ENCODE measurements around the gene NOTCH1.

DNA sequence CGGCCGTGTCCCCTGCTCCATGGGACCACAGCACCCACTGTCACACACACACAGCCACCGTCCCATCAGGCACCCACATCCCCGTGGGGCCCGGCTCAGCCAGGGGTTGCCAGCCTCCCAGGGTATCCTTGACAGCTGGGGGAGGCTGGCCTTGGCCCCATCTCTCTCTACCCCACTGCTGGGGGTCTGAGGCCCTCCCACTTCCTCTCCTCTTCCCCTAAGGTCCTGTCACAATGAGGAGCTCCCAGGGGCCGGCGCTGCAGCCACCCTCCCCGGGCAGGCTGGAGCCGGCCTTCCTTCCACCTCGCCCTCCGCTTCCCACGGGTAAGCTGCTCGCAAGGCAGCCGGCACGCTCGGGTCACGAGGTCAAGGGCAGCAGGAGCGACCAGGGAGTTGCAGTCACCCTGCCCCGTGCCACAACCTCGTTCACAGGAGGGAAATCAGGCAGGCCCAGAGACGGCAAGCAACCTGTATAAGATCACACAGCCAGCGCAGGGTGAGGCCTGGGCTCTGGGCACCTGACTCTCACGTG lies 38.6 kb upstream of the NOTCH1 start:
- TF ChIP-seq ESRRA (CRISPR knock-in tag; IDR thresholded peaks at IDR 0.05; ENCODE audit: borderline replicate concordance) (no peak), SP1 (CRISPR knock-in tag; conservative IDR thresholded peaks at IDR 0.05) (no peak), RORB (CRISPR knock-in tag; IDR thresholded peaks at IDR 0.05) (no peak), ZNF263 (CRISPR knock-in tag; IDR thresholded peaks at IDR 0.05; ENCODE audit: low read depth) (no peak), ZNF121 (CRISPR knock-in tag; IDR thresholded peaks at IDR 0.05) (no peak), PRRX2 (CRISPR knock-in tag; IDR thresholded peaks at IDR 0.05) (no peak)
- TF ChIP-seq, protein P1, sequence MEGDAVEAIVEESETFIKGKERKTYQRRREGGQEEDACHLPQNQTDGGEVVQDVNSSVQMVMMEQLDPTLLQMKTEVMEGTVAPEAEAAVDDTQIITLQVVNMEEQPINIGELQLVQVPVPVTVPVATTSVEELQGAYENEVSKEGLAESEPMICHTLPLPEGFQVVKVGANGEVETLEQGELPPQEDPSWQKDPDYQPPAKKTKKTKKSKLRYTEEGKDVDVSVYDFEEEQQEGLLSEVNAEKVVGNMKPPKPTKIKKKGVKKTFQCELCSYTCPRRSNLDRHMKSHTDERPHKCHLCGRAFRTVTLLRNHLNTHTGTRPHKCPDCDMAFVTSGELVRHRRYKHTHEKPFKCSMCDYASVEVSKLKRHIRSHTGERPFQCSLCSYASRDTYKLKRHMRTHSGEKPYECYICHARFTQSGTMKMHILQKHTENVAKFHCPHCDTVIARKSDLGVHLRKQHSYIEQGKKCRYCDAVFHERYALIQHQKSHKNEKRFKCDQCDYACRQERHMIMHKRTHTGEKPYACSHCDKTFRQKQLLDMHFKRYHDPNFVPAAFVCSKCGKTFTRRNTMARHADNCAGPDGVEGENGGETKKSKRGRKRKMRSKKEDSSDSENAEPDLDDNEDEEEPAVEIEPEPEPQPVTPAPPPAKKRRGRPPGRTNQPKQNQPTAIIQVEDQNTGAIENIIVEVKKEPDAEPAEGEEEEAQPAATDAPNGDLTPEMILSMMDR (IDR thresholded peaks at IDR 0.05): no peak
- TF ChIP-seq, protein P2, sequence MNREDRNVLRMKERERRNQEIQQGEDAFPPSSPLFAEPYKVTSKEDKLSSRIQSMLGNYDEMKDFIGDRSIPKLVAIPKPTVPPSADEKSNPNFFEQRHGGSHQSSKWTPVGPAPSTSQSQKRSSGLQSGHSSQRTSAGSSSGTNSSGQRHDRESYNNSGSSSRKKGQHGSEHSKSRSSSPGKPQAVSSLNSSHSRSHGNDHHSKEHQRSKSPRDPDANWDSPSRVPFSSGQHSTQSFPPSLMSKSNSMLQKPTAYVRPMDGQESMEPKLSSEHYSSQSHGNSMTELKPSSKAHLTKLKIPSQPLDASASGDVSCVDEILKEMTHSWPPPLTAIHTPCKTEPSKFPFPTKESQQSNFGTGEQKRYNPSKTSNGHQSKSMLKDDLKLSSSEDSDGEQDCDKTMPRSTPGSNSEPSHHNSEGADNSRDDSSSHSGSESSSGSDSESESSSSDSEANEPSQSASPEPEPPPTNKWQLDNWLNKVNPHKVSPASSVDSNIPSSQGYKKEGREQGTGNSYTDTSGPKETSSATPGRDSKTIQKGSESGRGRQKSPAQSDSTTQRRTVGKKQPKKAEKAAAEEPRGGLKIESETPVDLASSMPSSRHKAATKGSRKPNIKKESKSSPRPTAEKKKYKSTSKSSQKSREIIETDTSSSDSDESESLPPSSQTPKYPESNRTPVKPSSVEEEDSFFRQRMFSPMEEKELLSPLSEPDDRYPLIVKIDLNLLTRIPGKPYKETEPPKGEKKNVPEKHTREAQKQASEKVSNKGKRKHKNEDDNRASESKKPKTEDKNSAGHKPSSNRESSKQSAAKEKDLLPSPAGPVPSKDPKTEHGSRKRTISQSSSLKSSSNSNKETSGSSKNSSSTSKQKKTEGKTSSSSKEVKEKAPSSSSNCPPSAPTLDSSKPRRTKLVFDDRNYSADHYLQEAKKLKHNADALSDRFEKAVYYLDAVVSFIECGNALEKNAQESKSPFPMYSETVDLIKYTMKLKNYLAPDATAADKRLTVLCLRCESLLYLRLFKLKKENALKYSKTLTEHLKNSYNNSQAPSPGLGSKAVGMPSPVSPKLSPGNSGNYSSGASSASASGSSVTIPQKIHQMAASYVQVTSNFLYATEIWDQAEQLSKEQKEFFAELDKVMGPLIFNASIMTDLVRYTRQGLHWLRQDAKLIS (CRISPR knock-in tag; IDR thresholded peaks at IDR 0.05; ENCODE audit: borderline replicate concordance): no peak
- TF ChIP-seq, protein P3, sequence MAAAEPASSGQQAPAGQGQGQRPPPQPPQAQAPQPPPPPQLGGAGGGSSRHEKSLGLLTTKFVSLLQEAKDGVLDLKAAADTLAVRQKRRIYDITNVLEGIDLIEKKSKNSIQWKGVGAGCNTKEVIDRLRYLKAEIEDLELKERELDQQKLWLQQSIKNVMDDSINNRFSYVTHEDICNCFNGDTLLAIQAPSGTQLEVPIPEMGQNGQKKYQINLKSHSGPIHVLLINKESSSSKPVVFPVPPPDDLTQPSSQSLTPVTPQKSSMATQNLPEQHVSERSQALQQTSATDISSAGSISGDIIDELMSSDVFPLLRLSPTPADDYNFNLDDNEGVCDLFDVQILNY (CRISPR knock-in tag; IDR thresholded peaks at IDR 0.05): no peak
- TF ChIP-seq, protein P4, sequence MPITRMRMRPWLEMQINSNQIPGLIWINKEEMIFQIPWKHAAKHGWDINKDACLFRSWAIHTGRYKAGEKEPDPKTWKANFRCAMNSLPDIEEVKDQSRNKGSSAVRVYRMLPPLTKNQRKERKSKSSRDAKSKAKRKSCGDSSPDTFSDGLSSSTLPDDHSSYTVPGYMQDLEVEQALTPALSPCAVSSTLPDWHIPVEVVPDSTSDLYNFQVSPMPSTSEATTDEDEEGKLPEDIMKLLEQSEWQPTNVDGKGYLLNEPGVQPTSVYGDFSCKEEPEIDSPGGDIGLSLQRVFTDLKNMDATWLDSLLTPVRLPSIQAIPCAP (CRISPR knock-in tag; IDR thresholded peaks at IDR 0.05): no peak
- TF ChIP-seq, protein P5, sequence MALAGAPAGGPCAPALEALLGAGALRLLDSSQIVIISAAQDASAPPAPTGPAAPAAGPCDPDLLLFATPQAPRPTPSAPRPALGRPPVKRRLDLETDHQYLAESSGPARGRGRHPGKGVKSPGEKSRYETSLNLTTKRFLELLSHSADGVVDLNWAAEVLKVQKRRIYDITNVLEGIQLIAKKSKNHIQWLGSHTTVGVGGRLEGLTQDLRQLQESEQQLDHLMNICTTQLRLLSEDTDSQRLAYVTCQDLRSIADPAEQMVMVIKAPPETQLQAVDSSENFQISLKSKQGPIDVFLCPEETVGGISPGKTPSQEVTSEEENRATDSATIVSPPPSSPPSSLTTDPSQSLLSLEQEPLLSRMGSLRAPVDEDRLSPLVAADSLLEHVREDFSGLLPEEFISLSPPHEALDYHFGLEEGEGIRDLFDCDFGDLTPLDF (CRISPR knock-in tag; IDR thresholded peaks at IDR 0.05): no peak
- TF ChIP-seq, protein P6, sequence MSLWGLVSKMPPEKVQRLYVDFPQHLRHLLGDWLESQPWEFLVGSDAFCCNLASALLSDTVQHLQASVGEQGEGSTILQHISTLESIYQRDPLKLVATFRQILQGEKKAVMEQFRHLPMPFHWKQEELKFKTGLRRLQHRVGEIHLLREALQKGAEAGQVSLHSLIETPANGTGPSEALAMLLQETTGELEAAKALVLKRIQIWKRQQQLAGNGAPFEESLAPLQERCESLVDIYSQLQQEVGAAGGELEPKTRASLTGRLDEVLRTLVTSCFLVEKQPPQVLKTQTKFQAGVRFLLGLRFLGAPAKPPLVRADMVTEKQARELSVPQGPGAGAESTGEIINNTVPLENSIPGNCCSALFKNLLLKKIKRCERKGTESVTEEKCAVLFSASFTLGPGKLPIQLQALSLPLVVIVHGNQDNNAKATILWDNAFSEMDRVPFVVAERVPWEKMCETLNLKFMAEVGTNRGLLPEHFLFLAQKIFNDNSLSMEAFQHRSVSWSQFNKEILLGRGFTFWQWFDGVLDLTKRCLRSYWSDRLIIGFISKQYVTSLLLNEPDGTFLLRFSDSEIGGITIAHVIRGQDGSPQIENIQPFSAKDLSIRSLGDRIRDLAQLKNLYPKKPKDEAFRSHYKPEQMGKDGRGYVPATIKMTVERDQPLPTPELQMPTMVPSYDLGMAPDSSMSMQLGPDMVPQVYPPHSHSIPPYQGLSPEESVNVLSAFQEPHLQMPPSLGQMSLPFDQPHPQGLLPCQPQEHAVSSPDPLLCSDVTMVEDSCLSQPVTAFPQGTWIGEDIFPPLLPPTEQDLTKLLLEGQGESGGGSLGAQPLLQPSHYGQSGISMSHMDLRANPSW (CRISPR knock-in tag; conservative IDR thresholded peaks at IDR 0.05; ENCODE audit: low read depth): no peak
- TF ChIP-seq, protein P7, sequence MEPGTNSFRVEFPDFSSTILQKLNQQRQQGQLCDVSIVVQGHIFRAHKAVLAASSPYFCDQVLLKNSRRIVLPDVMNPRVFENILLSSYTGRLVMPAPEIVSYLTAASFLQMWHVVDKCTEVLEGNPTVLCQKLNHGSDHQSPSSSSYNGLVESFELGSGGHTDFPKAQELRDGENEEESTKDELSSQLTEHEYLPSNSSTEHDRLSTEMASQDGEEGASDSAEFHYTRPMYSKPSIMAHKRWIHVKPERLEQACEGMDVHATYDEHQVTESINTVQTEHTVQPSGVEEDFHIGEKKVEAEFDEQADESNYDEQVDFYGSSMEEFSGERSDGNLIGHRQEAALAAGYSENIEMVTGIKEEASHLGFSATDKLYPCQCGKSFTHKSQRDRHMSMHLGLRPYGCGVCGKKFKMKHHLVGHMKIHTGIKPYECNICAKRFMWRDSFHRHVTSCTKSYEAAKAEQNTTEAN (CRISPR knock-in tag; IDR thresholded peaks at IDR 0.05): no peak

All from WTC11 (cell line).